Measurements from ENCODE around the gene MRPL19.

GRCh38 chr2:75646583-75647425 lies at the start of gene MRPL19:
- TF ChIP-seq, protein P1, sequence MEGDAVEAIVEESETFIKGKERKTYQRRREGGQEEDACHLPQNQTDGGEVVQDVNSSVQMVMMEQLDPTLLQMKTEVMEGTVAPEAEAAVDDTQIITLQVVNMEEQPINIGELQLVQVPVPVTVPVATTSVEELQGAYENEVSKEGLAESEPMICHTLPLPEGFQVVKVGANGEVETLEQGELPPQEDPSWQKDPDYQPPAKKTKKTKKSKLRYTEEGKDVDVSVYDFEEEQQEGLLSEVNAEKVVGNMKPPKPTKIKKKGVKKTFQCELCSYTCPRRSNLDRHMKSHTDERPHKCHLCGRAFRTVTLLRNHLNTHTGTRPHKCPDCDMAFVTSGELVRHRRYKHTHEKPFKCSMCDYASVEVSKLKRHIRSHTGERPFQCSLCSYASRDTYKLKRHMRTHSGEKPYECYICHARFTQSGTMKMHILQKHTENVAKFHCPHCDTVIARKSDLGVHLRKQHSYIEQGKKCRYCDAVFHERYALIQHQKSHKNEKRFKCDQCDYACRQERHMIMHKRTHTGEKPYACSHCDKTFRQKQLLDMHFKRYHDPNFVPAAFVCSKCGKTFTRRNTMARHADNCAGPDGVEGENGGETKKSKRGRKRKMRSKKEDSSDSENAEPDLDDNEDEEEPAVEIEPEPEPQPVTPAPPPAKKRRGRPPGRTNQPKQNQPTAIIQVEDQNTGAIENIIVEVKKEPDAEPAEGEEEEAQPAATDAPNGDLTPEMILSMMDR (IDR thresholded peaks at IDR 0.05; ENCODE audit: low read depth, low read length, poor library complexity, severe bottlenecking), result no peak
- no peak for TF ChIP-seq EZH2phosphoT487 (IDR thresholded peaks at IDR 0.05; ENCODE audit: borderline replicate concordance, low read length)

All from DOHH2 (cell line).